AG09309 (cell line): ENCODE data around the gene PAFAH1B2.

Experiments used
- DNase-seq: peaks from one replicate; pipeline ENCODE4 v3.0.0-alpha.2; 2010; ENCODE audit warnings: low read depth
- H3K4me3 ChIP-seq: 2 replicates; pipeline ENCODE4 v1.5.1; 2011; ENCODE audit warnings: mild to moderate bottlenecking, low read depth, low read length, moderate library complexity; ENCODE audit not compliant: control insufficient read depth
- CTCF ChIP-seq: IDR thresholded peaks from 2 replicates; pipeline ENCODE4 v1.5.1; 2011; ENCODE audit warnings: mild to moderate bottlenecking, low read depth, low read length, inconsistent platforms; ENCODE audit not compliant: insufficient read depth, control insufficient read depth; ENCODE audit errors: missing control alignments

The PAFAH1B2 gene

DNA sequence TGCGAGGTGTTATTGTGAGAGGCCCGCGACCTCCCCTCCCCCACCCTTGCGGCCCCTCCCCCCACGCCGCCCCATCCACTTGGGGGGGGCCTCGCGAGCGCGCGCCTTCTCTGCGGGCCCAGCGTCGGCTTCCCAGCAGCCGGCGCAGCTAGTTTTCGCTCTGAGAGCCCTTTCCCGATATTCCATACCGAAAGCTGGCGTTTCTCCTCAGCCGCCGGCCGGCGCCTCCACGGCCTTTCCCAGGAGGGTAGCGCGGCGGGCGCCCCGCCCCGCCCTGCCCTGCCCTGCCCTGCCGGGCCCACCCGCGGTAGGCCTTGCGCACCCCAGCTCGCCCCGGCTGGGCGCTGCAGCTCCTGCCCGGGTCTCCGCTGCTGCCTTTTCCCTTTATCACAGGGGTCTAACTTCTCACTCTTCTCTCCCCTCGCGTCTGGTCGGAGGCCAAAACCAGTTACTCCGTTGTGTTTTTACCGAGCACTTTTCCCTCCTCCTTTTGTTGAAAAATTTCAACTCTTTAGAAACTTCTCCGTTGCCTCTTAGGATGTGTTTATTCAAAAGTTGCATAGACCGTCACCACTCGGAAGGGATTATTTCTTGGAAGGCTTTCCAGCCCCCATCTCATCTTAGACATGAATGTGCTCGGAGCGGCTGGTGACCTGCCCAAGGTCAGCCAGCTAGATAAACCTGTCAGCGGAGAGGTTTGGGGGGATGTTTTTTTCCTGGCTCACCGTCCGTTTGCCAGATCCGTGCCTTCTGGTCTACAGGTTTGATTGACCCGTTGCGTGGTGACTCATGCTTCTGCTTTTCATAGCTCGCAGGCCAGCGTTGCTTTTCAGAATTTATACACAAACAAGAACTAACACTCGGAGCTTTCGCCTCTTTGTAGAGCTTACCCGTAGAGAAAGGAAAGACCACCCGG, 648 bp downstream of the PAFAH1B2 start:
- TF ChIP-seq CTCF: no peak
- no peak for DNase-seq
- peak overlapping the region; percentile 98 for H3K4me3 ChIP-seq

DNA sequence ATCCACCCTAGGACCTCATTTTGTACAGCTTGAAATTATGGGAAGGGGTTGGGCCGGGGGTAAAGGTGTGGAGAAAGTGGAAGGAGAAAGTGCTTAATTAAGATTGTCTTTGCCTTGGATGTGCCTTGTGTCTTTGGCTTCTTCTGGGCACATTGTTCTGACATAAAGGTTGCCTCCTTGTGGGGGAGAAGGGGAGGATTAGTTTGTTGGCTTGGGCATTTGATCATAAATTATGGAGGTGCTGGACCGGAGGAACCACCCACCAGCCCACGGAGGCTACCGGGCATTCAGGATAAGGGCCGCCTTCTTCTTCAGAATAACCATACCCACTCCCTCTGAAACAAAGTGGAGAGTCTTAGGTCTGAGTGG, 1.3 kb downstream of the PAFAH1B2 start:
- no peak for DNase-seq
- TF ChIP-seq CTCF: peak; percentile 30
- peak overlapping the region; percentile 98 for H3K4me3 ChIP-seq

GRCh38 chr11:117146521-117146920, 2.4 kb downstream of the PAFAH1B2 start:
- TF ChIP-seq CTCF: no peak
- no peak overlapping the region for H3K4me3 ChIP-seq
- DNase-seq: no peak

DNA sequence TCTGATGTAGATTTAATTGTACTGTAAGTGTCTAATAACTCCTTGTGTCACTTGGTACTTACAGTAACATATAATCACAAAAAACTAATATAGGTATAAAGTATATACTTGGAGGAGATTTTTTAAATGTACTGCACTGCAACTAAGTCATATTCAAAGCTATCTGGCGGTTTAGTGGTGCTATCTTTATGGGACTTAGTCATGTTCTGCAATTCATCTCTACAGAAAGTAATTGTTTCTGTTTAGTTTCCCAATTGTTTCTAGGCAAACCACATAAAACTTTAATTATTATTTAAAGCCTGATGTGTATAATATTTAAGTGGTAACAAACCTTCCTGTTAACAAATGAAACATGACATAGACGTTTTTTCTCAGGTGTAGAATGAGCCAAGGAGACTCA, 8.0 kb downstream of the PAFAH1B2 start:
- no peak overlapping the region for H3K4me3 ChIP-seq
- TF ChIP-seq CTCF: no peak
- no peak for DNase-seq

DNA sequence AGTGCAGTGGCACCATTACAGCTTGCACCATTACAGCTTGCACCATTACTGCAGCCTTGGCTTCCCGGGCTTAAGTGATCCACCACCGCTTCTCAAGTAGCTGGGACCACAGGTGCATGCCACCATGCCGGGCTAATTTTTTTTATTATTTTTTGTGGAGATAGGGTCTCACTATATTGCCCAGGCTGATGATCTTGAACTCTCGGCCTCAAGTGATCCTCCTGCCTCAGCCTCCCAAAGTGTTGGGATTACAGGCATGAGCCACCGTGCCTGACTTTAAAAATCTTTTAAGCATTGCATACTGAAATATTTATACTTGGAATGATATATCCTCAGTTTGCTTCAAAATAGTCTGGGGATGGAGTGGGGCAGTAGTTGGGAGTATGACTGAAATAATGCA, 10.4 kb downstream of the PAFAH1B2 start:
- no peak for TF ChIP-seq CTCF
- H3K4me3 ChIP-seq: no peak overlapping the region
- no peak for DNase-seq

DNA sequence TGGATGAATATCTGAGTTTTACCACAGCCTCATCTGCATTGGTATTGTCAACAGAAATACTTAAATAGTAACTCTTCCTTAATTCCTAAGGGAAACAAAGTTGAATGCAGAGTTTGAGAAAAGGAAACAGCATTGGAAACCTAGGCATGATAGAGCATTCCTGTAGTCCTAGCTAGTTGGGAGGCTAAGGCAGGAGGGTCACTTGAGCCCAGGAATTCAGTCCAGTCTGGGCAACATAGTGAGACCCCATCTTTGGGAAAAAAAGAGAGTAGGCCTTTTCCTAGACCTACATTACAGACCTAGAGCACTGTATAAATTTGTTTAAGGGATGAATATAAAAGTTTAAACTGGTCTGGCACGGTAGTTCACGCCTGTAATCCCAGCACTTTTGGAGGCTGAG, 13.4 kb downstream of the PAFAH1B2 start:
- no peak overlapping the region for H3K4me3 ChIP-seq

More for the DNA sequence above, 13.4 kb downstream of the PAFAH1B2 start:
- DNase-seq: no peak
- no peak for TF ChIP-seq CTCF
